HepG2 (cell line): ENCODE data around the gene WNT3A. TPM values are rescaled to one million over a fixed set of nuclear protein-coding genes. Genes with fewer than 3 reads are reported as not detected.

ENCODE experiments used
- ATAC-seq: fragments of 200-7000 bp; cut with Tn5 transposase; 3 replicates; pipeline ENCODE4 v1.9.1; 2020; ENCODE audit warnings: mild to moderate bottlenecking, moderate library complexity
- BruUV-seq: library from RNA; stranded (reverse); fragments of 400-500 nt; replicated peaks from 2 replicates; lab custom pipeline; 2021; lab: Mats Ljungman, UMichigan
- CTCF ChIA-PET: fragments of 300-600 bp; formaldehyde crosslinking; extraction: SDS; loops from one replicate; lab custom pipeline; 2021; ENCODE audit warnings: low total read pairs, inconsistent platforms, low intra/inter-chr PET ratio; lab: Yijun Ruan, JAX
- POLR2A ChIA-PET: fragments of 350-600 bp; sonication (Branson Sonifier 250); formaldehyde crosslinking; loops from one replicate; lab custom pipeline; 2020; ENCODE audit warnings: antibody characterized with exemption, inconsistent platforms; lab: Yijun Ruan, JAX
- DNase-seq: peaks from one replicate; pipeline ENCODE4 v3.0.0-alpha.2; 2015; ENCODE audit warnings: low spot score
- FAIRE-seq: peaks from 3 replicates; lab custom pipeline; 2011; peaks lifted over from hg19 to GRCh38; lab: Jason Lieb, UNC
- H2AFZ ChIP-seq: one replicate; pipeline ENCODE4 v1.6.1; 2011; ENCODE audit warnings: low read length, inconsistent platforms
- H3K27ac ChIP-seq: fragments of 300-600 bp; 3 replicates; pipeline ENCODE4 v1.8.0; 2011; ENCODE audit warnings: mixed run types, mild to moderate bottlenecking, mixed read lengths, low read length, inconsistent platforms; ENCODE audit not compliant: insufficient read depth; ENCODE audit errors: extremely low read length
- H3K27me3 ChIP-seq, 2 experiments: fragments of 200-600 bp in 1 of 2; 2 replicates in 1 of 2; 3 replicates in 1 of 2; pipeline versions ENCODE4 v1.6.0 to v1.8.0; 2011; ENCODE audit warnings: low read length in 2 of 2, mild to moderate bottlenecking in 2 of 2, moderate library complexity in 2 of 2, inconsistent platforms in 1 of 2; ENCODE audit not compliant: insufficient read depth in 2 of 2, control insufficient read depth in 1 of 2
- H3K36me3 ChIP-seq, 2 experiments: fragments of 200-600 bp in 1 of 2; replicated peaks in 1 of 2; 2 replicates in 1 of 2; 3 replicates in 1 of 2; pipeline versions ENCODE4 v1.5.1 to v1.8.0; 2011; ENCODE audit warnings: low read length in 2 of 2, inconsistent platforms in 1 of 2; ENCODE audit not compliant: insufficient read depth in 2 of 2, control insufficient read depth in 1 of 2
- H3K4me1 ChIP-seq: 2 replicates; pipeline ENCODE4 v1.5.1; 2012; ENCODE audit warnings: low read length, inconsistent platforms; ENCODE audit not compliant: insufficient read depth
- H3K4me2 ChIP-seq: 2 replicates; pipeline ENCODE4 v1.6.0; 2011; ENCODE audit warnings: low read depth, low read length, inconsistent platforms
- H3K4me3 ChIP-seq, 3 experiments: fragments of 200-600 bp in 1 of 3; sonication (generic), shearing (Covaris generic) in 1 of 3; replicated peaks in 1 of 3; 2 replicates each; pipeline ENCODE4 v1.5.1; 2011 to 2016; ENCODE audit warnings: low read length in 3 of 3, inconsistent platforms in 2 of 3, low read depth in 2 of 3, mild to moderate bottlenecking in 2 of 3, control low read depth in 1 of 3, mixed read lengths in 1 of 3; ENCODE audit not compliant: insufficient read depth in 1 of 3
- H3K79me2 ChIP-seq: one replicate; pipeline ENCODE4 v1.6.1; 2011; ENCODE audit warnings: low read length, inconsistent platforms; ENCODE audit not compliant: insufficient read depth
- H3K9ac ChIP-seq: 2 replicates; pipeline ENCODE4 v1.6.0; 2011; ENCODE audit warnings: mild to moderate bottlenecking, low read depth, low read length, inconsistent platforms; ENCODE audit not compliant: insufficient read depth
- H3K9me3 ChIP-seq: 2 replicates; pipeline ENCODE4 v1.5.1; 2012; ENCODE audit warnings: mild to moderate bottlenecking, low read length
- H4K20me1 ChIP-seq: 2 replicates; pipeline ENCODE4 v1.6.0; 2011; ENCODE audit warnings: inconsistent platforms, mild to moderate bottlenecking, low read length, moderate library complexity; ENCODE audit not compliant: insufficient read depth
- AGO2 ChIP-seq: fragments of 200-400 bp; formaldehyde crosslinking; optimal IDR thresholded peaks from 2 replicates; pipeline ENCODE3; 2017; ENCODE audit warnings: mild to moderate bottlenecking, low read depth, low read length, moderate library complexity
- CEBPB ChIP-seq: IDR thresholded peaks from 2 replicates; pipeline ENCODE4 v1.6.1; 2011; ENCODE audit warnings: low read depth, low read length, improper control_type of control experiment, borderline replicate concordance
- ESRRA ChIP-seq: sonication (generic); formaldehyde crosslinking; IDR thresholded peaks from 2 replicates; pipeline ENCODE4 v1.5.1; 2020; ENCODE audit warnings: mild to moderate bottlenecking, low read depth, missing genetic modification reagents
- FOSL2 ChIP-seq: sonication (generic); formaldehyde crosslinking; IDR thresholded peaks from 2 replicates; pipeline ENCODE4 v1.4.0; 2020; ENCODE audit warnings: missing genetic modification reagents
- GTF2F1 ChIP-seq: fragments of 150-350 bp; IDR thresholded peaks from 2 replicates; pipeline ENCODE4 v1.6.1; 2014; ENCODE audit warnings: low read length
- IRX3 ChIP-seq: sonication (generic); formaldehyde crosslinking; IDR thresholded peaks from 2 replicates; pipeline ENCODE4 v1.8.1; 2023; ENCODE audit warnings: mild to moderate bottlenecking, low read depth, missing genetic modification reagents, borderline replicate concordance
- MYNN ChIP-seq: sonication (generic); formaldehyde crosslinking; IDR thresholded peaks from 2 replicates; pipeline ENCODE4 v1.4.0; 2020; ENCODE audit warnings: mild to moderate bottlenecking, low read depth, missing genetic modification reagents
- NFE2 ChIP-seq: sonication (generic); formaldehyde crosslinking; IDR thresholded peaks from 2 replicates; pipeline ENCODE4 v1.4.0; 2020; ENCODE audit warnings: missing genetic modification reagents
- PAWR ChIP-seq: sonication (generic); formaldehyde crosslinking; IDR thresholded peaks from 2 replicates; pipeline ENCODE4 v1.4.0; 2020; ENCODE audit warnings: missing genetic modification reagents, mild to moderate bottlenecking, borderline replicate concordance
- POLR2A ChIP-seq, 2 experiments: IDR thresholded peaks; 2 replicates each; pipeline ENCODE4 v1.6.1; 2011; ENCODE audit warnings: low read depth in 2 of 2, low read length in 2 of 2, mild to moderate bottlenecking in 1 of 2, moderate library complexity in 1 of 2; ENCODE audit not compliant: insufficient read depth in 1 of 2
- POLR2AphosphoS2 ChIP-seq: IDR thresholded peaks from 2 replicates; pipeline ENCODE4 v1.6.1; 2011; ENCODE audit warnings: low read depth, low read length, improper control_type of control experiment
- RBFOX2 ChIP-seq: fragments of 200-400 bp; formaldehyde crosslinking; IDR thresholded peaks from 2 replicates; pipeline ENCODE4 v1.6.1; 2017; ENCODE audit warnings: low read depth, mild to moderate bottlenecking, low read length
- SP5 ChIP-seq: IDR thresholded peaks from 2 replicates; pipeline ENCODE4 v1.6.1; 2016; ENCODE audit warnings: low read depth, borderline replicate concordance
- TCF7L2 ChIP-seq: IDR thresholded peaks from 2 replicates; pipeline ENCODE4 v1.6.1; 2011; ENCODE audit warnings: mild to moderate bottlenecking, low read depth, low read length, moderate library complexity
- TEAD2 ChIP-seq: sonication (generic); formaldehyde crosslinking; IDR thresholded peaks from 2 replicates; pipeline ENCODE4 v1.9.0; 2021; ENCODE audit warnings: missing genetic modification reagents
- XBP1 ChIP-seq: sonication (generic); formaldehyde crosslinking; IDR thresholded peaks from 2 replicates; pipeline ENCODE4 v1.5.0; 2020; ENCODE audit warnings: missing genetic modification reagents
- ZBTB7B ChIP-seq: sonication (generic); formaldehyde crosslinking; IDR thresholded peaks from 2 replicates; pipeline ENCODE4 v1.4.0; 2020; ENCODE audit warnings: missing genetic modification reagents
- ZFP62 ChIP-seq: sonication (generic); formaldehyde crosslinking; IDR thresholded peaks from 2 replicates; pipeline ENCODE4 v1.4.0; 2020; ENCODE audit warnings: missing genetic modification reagents
- ZNF350 ChIP-seq: sonication (generic); formaldehyde crosslinking; IDR thresholded peaks from 2 replicates; pipeline ENCODE4 v1.4.0; 2020; ENCODE audit warnings: mild to moderate bottlenecking, low read depth, missing genetic modification reagents, borderline replicate concordance
- ZNF563 ChIP-seq: sonication (generic); formaldehyde crosslinking; IDR thresholded peaks from 2 replicates; pipeline ENCODE4 v1.8.0; 2022; ENCODE audit warnings: mild to moderate bottlenecking, moderate library complexity, missing genetic modification reagents
- ZNF780A ChIP-seq: sonication (generic); formaldehyde crosslinking; IDR thresholded peaks from 2 replicates; pipeline ENCODE4 v1.8.0; 2022; ENCODE audit warnings: mild to moderate bottlenecking, missing genetic modification reagents, moderate library complexity
- WGBS: methylation state at CpG from one replicate; pipeline ENCODE4 v1.1.6; 2017; ENCODE audit warnings: low lambda C conversion rate; 5-methylcytosine and 5-hydroxymethylcytosine counted together
- in situ Hi-C: cut with HindIII; loops from 2 replicates; pipeline ENCODE4 v1.10.0; 2017; ENCODE audit warnings: low pct_unique_long_range_greater_than_20kb; ENCODE audit not compliant: extremely low pct_ligation_motif_present
- intact Hi-C: fragments of 100-400 bp; cut with micrococcal nuclease; formaldehyde crosslinking; loops from one replicate; pipeline ENCODE4 v1.10.0; 2022; ENCODE audit not compliant: unreplicated experiment
- polyA plus RNA-seq, 8 experiments: library from polyadenylated mRNA; depleted of rRNA in 3 of 8; stranded (reverse) in 7 of 8; unstranded in 1 of 8; fragments of >200 nt; fragmentation: Illumina TruSeq in 4 of 8; extraction: Trizol in 4 of 8; gene quantifications; 2 replicates each; pipeline versions ENCODE4 v1.2.1 to v1.2.3, GENCODE V29; 2011 to 2016; ENCODE audit warnings: low read depth in 4 of 8, missing spikeins in 1 of 8, mixed read lengths in 1 of 8; ENCODE audit not compliant: insufficient read depth in 1 of 8
- total RNA-seq, 5 experiments: library from RNA; depleted of rRNA; stranded (reverse); fragments of >200 nt; fragmentation: Illumina TruSeq; extraction: Trizol; gene quantifications; 2 replicates each; pipeline ENCODE4 v1.2.3, GENCODE V29; 2016; ENCODE audit warnings: low read depth in 1 of 5
- TF ChIP-seq, protein P1 (sequence below): sonication (generic); formaldehyde crosslinking; IDR thresholded peaks from 2 replicates; pipeline ENCODE4 v1.4.0; 2020; ENCODE audit warnings: missing genetic modification reagents, borderline replicate concordance

Gene WNT3A
- total and polyA plus RNA-seq, 2 of the 13 experiments (the other 11 are each of a cell fraction or from before 2014, with no cell fraction given), result not detected

DNA sequence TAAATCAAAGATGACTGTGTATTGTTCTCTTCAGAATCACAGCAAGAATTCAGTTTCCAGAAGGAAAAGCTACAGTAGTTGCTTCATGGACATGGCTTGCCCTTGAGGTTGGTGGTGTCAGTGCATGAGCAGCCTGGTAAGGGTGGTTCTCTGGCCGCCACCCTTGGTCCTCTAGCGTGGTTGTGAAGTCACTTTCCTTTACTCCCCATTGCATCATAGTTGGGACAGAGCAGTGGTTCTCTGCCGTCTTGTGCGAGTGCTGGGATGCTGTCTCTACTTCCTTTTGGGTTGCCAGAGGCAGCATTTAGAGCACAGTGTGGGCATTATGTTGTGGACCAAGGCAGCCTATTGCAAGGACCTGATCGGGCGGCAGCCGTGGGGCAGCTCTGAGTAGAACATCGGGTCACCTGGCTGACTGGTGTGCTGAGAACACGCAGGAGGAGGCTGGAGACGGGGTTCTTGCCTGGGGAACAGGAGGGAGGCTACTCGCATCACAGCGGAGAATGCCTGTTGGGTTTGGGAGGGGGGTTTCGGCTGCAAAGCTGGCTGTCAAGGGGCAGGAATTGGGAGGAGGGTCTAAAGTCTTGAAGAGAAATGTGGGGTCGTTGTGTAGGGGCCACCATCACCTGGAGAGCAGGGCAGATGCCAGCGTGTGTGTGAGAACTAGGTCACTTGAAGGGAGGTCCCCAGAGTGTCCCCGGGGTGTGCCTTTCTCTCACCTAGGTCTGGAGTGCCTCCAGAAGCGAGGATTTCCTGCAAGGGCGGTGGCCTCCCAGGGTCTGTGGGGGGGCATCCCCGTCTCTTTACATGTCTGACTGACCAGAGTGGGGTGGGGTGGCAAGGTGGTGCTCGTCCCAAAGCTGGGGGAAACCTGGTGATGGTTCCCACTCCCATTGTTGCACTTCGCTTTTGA lies 82.0 kb downstream of the WNT3A start:
- ChIA-PET POLR2A (interaction anchor here (1.2 to 1.4 kb wide), 2 partner anchors 13 to 22 kb away, joined by 3 to 5 read pairs; no protein-coding TSS in a partner anchor), CTCF (no interaction called here)
- FAIRE-seq (no peak), ATAC-seq (no peak), DNase-seq (no peak)
- Histone ChIP-seq H3K27me3 (no peaks in the 10 kb centered on the region; a peak in 1 of 5 replicates), H2AFZ (no peak overlapping the region), H3K9ac (no peak overlapping the region), H3K4me2 (peak overlapping the region; percentile 5; the same call in 1 of the 2 replicates), H3K27ac (no peak overlapping the region), H4K20me1 (peaks cover 100% of the 10 kb centered on the region), H3K4me1 (peaks cover 74% of the 10 kb centered on the region), H3K4me3 (no peak overlapping the region), H3K9me3 (peaks cover 16% of the 10 kb centered on the region), H3K79me2 (peaks cover 100% of the 10 kb centered on the region), H3K36me3 (peaks cover 11 to 64% of the 10 kb centered on the region in 2 experiments)
- intact Hi-C loops (loop anchor here (10.0 kb wide), 1 partner anchor 1154 kb away; no protein-coding TSS in a partner anchor), in situ Hi-C loops (no loop called here)
- 93% methylated on average over 20 of the region's 21 CpGs for WGBS
- no TSS peak for BruUV-seq
- peak; percentile 44 for TF ChIP-seq AGO2
- no peak for TF ChIP-seq SP5 (CRISPR knock-in tag)
- TF ChIP-seq ZFP62 (CRISPR knock-in tag), result no peak
- TF ChIP-seq PAWR, result no peak
- no peak for TF ChIP-seq MYNN (CRISPR knock-in tag)
- no peak for TF ChIP-seq ZNF563
- no peak for TF ChIP-seq ZNF780A (CRISPR knock-in tag)
- TF ChIP-seq ZBTB7B (CRISPR knock-in tag), result no peak
- TF ChIP-seq, protein P1, sequence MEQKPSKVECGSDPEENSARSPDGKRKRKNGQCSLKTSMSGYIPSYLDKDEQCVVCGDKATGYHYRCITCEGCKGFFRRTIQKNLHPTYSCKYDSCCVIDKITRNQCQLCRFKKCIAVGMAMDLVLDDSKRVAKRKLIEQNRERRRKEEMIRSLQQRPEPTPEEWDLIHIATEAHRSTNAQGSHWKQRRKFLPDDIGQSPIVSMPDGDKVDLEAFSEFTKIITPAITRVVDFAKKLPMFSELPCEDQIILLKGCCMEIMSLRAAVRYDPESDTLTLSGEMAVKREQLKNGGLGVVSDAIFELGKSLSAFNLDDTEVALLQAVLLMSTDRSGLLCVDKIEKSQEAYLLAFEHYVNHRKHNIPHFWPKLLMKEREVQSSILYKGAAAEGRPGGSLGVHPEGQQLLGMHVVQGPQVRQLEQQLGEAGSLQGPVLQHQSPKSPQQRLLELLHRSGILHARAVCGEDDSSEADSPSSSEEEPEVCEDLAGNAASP (CRISPR knock-in tag), result no peak
- TF ChIP-seq TCF7L2, result no peak
- TF ChIP-seq ZNF350 (CRISPR knock-in tag), result no peak
- TF ChIP-seq POLR2A (IDR thresholded peaks at IDR 0.05; ENCODE audit: insufficient read depth in 1 of 2, low read depth in 2 of 2, low read length in 2 of 2), result 0 out of 4 replicates have a peak, but pooled peaks of 1 of the 2 experiments have one; percentile 4
- TF ChIP-seq ESRRA (CRISPR knock-in tag), result no peak
- TF ChIP-seq POLR2AphosphoS2, result peak; percentile 70; the same call in 1 of the 2 replicates
- TF ChIP-seq XBP1 (CRISPR knock-in tag), result no peak
- peak; percentile 58; the same call in 1 of the 2 replicates for TF ChIP-seq CEBPB
- 0 out of 2 replicates have a peak, but pooled peaks have one; percentile 11 for TF ChIP-seq RBFOX2
- TF ChIP-seq FOSL2 (CRISPR knock-in tag), result no peak
- TF ChIP-seq NFE2 (CRISPR knock-in tag), result no peak
- no peak for TF ChIP-seq GTF2F1
- TF ChIP-seq IRX3 (CRISPR knock-in tag), result no peak
- TF ChIP-seq TEAD2, result no peak
